Tibial nerve (tissue), 4 donors: ENCODE data around the gene OIP5.

ENCODE experiments used
- EP300 ChIP-seq, 2 donors: sonication (generic); formaldehyde crosslinking; IDR thresholded peaks; one replicate each; pipeline ENCODE4 v1.6.1; 2017; ENCODE audit warnings: antibody characterized with exemption in 2 of 2, mild to moderate bottlenecking in 1 of 2
- POLR2A ChIP-seq, 2 donors: fragments of 450-650 bp; IDR thresholded peaks; one replicate each; pipeline ENCODE4 v1.6.1; 2017; ENCODE audit warnings: antibody characterized with exemption in 2 of 2, mild to moderate bottlenecking in 2 of 2, moderate library complexity in 2 of 2
- TF ChIP-seq, protein P1 (sequence below), 5 experiments: fragments of 200-600 bp in 3 of 5; fragments of 450-650 bp in 2 of 5; sonication (generic) in 3 of 5; IDR thresholded peaks; one replicate each; pipeline ENCODE4 v1.5.1; 2016 to 2019; ENCODE audit warnings: antibody characterized with exemption in 5 of 5, mild to moderate bottlenecking in 3 of 5, moderate library complexity in 2 of 5

DNA sequence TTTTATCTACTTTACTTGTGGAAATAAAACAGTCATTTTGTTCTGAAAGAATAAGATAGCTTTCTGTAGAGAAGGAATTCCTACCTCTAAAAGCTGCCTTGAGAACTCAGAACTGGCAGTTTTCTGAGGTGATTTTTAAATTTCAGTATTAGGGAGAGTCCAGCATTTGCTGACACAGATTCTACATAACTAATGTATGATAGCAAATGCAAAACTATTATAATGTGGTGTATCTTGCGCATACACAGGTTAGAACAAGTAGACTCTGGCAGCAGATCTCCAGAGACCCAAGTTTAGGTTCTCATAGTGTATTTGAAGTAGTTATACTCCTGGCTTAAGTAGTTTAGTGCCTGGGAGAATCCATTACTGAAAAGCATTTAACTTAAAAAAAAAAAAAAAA is 30.8 kb downstream of the OIP5 start:
- TF ChIP-seq, protein P1, sequence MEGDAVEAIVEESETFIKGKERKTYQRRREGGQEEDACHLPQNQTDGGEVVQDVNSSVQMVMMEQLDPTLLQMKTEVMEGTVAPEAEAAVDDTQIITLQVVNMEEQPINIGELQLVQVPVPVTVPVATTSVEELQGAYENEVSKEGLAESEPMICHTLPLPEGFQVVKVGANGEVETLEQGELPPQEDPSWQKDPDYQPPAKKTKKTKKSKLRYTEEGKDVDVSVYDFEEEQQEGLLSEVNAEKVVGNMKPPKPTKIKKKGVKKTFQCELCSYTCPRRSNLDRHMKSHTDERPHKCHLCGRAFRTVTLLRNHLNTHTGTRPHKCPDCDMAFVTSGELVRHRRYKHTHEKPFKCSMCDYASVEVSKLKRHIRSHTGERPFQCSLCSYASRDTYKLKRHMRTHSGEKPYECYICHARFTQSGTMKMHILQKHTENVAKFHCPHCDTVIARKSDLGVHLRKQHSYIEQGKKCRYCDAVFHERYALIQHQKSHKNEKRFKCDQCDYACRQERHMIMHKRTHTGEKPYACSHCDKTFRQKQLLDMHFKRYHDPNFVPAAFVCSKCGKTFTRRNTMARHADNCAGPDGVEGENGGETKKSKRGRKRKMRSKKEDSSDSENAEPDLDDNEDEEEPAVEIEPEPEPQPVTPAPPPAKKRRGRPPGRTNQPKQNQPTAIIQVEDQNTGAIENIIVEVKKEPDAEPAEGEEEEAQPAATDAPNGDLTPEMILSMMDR (IDR thresholded peaks at IDR 0.05) = no peak
- TF ChIP-seq POLR2A (IDR thresholded peaks at IDR 0.05) (no peak), EP300 (IDR thresholded peaks at IDR 0.05) (no peak)
